Activated B cell treated with CpG ODN at 0.5 μM for 24 hours (primary cell): ENCODE measurements around the gene P4HA1. TPM values are rescaled to one million over a fixed set of nuclear protein-coding genes. Genes with fewer than 3 reads are reported as not detected.
"Not testable (repeated sequence)": the region's sequence is repeated elsewhere in the genome, so short reads cannot be mapped to it uniquely, and the experiment has no call there.

ENCODE experiments used
- ATAC-seq: fragments of 200-7000 bp; cut with Tn5 transposase; one replicate; pipeline ENCODE4 v1.10.0; 2021; ENCODE audit warnings: low read depth, mild to moderate bottlenecking, moderate library complexity
- CTCF ChIA-PET: fragments of 350-600 bp; sonication (Branson Sonifier 250); formaldehyde crosslinking; loops from one replicate; lab custom pipeline; 2021; ENCODE audit warnings: antibody characterized with exemption; lab: Charles Lee
- POLR2A ChIA-PET: fragments of 350-600 bp; sonication (Branson Sonifier 250); formaldehyde crosslinking; loops from one replicate; lab custom pipeline; 2021; ENCODE audit warnings: antibody characterized with exemption; lab: Charles Lee
- DNase-seq: peaks from one replicate; pipeline ENCODE4 v3.0.0; 2022
- H3K27ac Mint-ChIP-seq: one replicate; pipeline ENCODE4 v1.8.0; 2020; ENCODE audit warnings: mixed read lengths
- H3K27me3 Mint-ChIP-seq: one replicate; pipeline ENCODE4 v1.8.0; 2021; ENCODE audit warnings: mixed read lengths
- H3K36me3 Mint-ChIP-seq: one replicate; pipeline ENCODE4 v1.8.0; 2021; ENCODE audit warnings: low read depth, mixed read lengths
- H3K4me1 Mint-ChIP-seq: one replicate; pipeline ENCODE4 v1.8.0; 2021; ENCODE audit warnings: mixed read lengths
- H3K4me3 Mint-ChIP-seq: one replicate; pipeline ENCODE4 v1.8.0; 2020; ENCODE audit warnings: mild to moderate bottlenecking, mixed read lengths
- H3K9me3 Mint-ChIP-seq: one replicate; pipeline ENCODE4 v1.8.0; 2020; ENCODE audit warnings: mixed read lengths
- intact Hi-C: fragments of 100-400 bp; cut with micrococcal nuclease; formaldehyde crosslinking; loops from one replicate; pipeline ENCODE4 v1.15.1; 2024
- total RNA-seq: library from RNA; stranded (reverse); gene quantifications from 2 replicates; pipeline ENCODE4 v1.2.3, GENCODE V29; 2022
- TF ChIP-seq, protein P1 (sequence below): fragments of 200-600 bp; IDR thresholded peaks from one replicate; pipeline ENCODE4 v1.8.0; 2022; ENCODE audit warnings: antibody characterized with exemption, mild to moderate bottlenecking

P4HA1 gene
- total RNA-seq, 1 donor from 2014 or later, result 19.8 TPM

DNA sequence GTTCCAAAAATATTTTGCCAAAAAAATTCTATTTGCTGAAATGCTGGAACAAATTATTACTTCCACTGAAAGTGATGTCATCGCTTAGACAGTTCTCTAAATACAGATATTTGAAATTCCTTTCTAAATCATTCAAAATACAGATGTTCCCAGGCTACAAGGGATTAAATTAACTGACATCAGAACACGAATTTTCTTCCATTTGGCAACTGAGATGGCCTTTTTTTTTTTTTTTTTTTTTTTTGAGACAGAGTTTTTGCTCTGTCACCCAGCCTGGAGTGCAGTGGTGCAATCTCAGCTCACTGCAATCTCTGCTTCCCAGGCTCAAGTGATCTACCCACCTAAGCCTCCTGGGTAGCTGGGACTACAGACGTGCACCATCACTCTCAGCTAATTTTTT lies 57.0 kb downstream of the P4HA1 start:
- no peak overlapping the region for H3K4me3 Mint-ChIP-seq
- no peaks in the 10 kb centered on the region for H3K4me1 Mint-ChIP-seq
- CTCF ChIA-PET, result no interaction called here
- POLR2A ChIA-PET, result no interaction called here
- ATAC-seq, result no peak
- no peaks in the 10 kb centered on the region for H3K27me3 Mint-ChIP-seq
- DNase-seq, result no peak
- intact Hi-C loops, result no loop called here
- H3K36me3 Mint-ChIP-seq, result peaks cover 40% of the 10 kb centered on the region
- no peaks in the 10 kb centered on the region for H3K9me3 Mint-ChIP-seq
- TF ChIP-seq, protein P1, sequence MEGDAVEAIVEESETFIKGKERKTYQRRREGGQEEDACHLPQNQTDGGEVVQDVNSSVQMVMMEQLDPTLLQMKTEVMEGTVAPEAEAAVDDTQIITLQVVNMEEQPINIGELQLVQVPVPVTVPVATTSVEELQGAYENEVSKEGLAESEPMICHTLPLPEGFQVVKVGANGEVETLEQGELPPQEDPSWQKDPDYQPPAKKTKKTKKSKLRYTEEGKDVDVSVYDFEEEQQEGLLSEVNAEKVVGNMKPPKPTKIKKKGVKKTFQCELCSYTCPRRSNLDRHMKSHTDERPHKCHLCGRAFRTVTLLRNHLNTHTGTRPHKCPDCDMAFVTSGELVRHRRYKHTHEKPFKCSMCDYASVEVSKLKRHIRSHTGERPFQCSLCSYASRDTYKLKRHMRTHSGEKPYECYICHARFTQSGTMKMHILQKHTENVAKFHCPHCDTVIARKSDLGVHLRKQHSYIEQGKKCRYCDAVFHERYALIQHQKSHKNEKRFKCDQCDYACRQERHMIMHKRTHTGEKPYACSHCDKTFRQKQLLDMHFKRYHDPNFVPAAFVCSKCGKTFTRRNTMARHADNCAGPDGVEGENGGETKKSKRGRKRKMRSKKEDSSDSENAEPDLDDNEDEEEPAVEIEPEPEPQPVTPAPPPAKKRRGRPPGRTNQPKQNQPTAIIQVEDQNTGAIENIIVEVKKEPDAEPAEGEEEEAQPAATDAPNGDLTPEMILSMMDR, result no peak
- H3K27ac Mint-ChIP-seq, result no peak overlapping the region

GRCh38 chr10:73036285-73036684 lies 60.4 kb downstream of the P4HA1 start:
- ATAC-seq, H3K4me1 Mint-ChIP-seq, H3K27ac Mint-ChIP-seq, intact Hi-C loops, H3K27me3 Mint-ChIP-seq, H3K9me3 Mint-ChIP-seq, DNase-seq, H3K4me3 Mint-ChIP-seq, POLR2A ChIA-PET, CTCF ChIA-PET: not testable (repeated sequence)
- H3K36me3 Mint-ChIP-seq, result peaks cover 39% of the 10 kb centered on the region

DNA sequence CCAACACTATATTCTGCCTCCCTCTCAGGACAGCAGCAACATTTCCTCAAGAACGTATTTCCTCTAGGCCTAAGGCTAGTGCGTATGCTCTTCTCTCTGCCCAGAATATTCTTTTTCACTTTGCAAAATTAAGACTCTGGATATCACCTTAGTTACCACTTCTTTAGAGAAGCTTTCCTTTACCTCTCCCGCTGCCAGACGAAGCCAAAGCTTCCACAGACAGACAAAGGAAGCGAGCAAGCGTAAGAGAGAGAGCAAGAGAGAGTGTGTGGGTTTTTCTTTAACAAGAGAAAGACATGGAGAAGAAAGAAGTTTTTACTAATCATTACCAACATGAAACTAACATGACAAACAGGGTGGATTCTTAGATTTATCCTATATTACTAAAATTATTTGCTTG lies 64.1 kb downstream of the P4HA1 start:
- no peaks in the 10 kb centered on the region for H3K27me3 Mint-ChIP-seq
- ChIA-PET POLR2A (no interaction called here), CTCF (no interaction called here)
- no peak overlapping the region for H3K4me3 Mint-ChIP-seq
- no peaks in the 10 kb centered on the region for H3K9me3 Mint-ChIP-seq
- no peak for DNase-seq
- peaks cover 57% of the 10 kb centered on the region for H3K36me3 Mint-ChIP-seq
- no peaks in the 10 kb centered on the region for H3K4me1 Mint-ChIP-seq
- intact Hi-C loops, result no loop called here
- TF ChIP-seq, protein P1, result no peak
- H3K27ac Mint-ChIP-seq, result no peak overlapping the region
- ATAC-seq, result no peak

GRCh38 chr10:73026623-73027022 lies 70.0 kb downstream of the P4HA1 start:
- H3K36me3 Mint-ChIP-seq, result peaks cover 72% of the 10 kb centered on the region
- ATAC-seq, H3K27me3 Mint-ChIP-seq, POLR2A ChIA-PET, H3K4me1 Mint-ChIP-seq, H3K4me3 Mint-ChIP-seq, H3K27ac Mint-ChIP-seq, DNase-seq, intact Hi-C loops, CTCF ChIA-PET, H3K9me3 Mint-ChIP-seq: not testable (repeated sequence)

DNA sequence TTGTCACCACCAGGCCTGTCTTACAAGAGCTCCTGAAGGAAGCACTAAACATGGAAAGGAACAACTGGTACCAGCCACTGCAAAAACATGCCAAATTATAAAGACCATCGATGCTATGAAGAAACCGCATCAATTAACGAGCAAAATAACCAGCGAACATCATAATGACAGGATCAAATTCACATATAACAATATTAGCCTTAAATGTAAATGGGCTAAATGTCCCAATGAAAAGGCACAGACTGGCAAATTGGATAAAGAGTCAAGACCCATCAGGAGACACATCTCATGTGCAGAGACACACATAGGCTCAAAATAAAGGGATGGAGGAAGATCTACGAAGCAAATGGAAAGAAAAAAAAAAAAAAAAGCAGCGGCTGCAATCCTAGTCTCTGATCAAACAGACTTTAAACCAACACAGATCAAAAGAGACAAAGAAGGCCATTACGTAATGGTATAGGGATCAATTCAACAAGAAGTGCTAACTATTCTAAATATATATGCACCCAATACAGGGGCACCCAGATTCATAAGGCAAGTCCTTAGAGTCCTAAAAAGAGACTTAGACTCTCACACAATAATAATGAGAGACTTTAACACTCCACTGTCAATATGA lies 73.1 kb downstream of the P4HA1 start:
- POLR2A ChIA-PET, H3K27ac Mint-ChIP-seq, H3K4me3 Mint-ChIP-seq, H3K4me1 Mint-ChIP-seq, intact Hi-C loops, CTCF ChIA-PET, H3K27me3 Mint-ChIP-seq, ATAC-seq, DNase-seq, H3K9me3 Mint-ChIP-seq: not testable (repeated sequence)
- peaks cover 86% of the 10 kb centered on the region for H3K36me3 Mint-ChIP-seq

- H3K4me1 Mint-ChIP-seq, POLR2A ChIA-PET, ATAC-seq, DNase-seq, H3K27ac Mint-ChIP-seq, H3K9me3 Mint-ChIP-seq, H3K27me3 Mint-ChIP-seq, intact Hi-C loops, CTCF ChIA-PET, H3K4me3 Mint-ChIP-seq: not testable (repeated sequence)
- peaks cover 88% of the 10 kb centered on the region for H3K36me3 Mint-ChIP-seq
Measured at GRCh38 chr10:73022961-73023360, 73.7 kb downstream of the P4HA1 start.

DNA sequence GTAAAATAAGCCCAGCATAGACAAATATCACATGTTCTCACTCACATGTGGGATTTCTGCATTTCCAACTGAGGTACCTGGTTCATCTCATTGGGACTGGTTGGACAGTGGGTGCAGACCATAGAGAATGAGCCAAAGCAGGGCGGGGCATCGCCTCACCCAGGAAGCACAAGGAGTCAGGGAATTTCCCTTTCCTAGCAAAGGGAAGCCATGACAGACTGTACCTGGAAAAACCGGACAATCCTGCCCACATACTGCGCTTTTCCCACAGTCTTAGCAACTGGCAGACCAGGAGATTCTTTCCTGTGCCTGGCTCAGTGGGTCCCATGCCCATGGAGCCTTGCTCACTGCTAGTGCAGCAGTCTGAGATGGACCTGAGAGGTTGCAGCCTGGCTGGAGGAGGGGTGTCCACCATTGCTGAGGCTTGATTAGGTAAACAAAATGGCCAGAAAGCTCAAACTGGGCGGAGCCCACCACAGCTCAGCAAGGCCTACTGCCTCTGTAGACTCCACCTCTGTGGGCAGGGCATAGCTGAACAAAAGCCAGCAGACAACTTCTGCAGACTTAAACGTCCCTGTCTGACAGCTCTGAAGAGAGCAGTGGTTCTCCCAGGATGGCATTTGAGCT lies 75.0 kb downstream of the P4HA1 start:
- peaks cover 82% of the 10 kb centered on the region for H3K36me3 Mint-ChIP-seq
- H3K27ac Mint-ChIP-seq, H3K9me3 Mint-ChIP-seq, H3K4me1 Mint-ChIP-seq, POLR2A ChIA-PET, H3K4me3 Mint-ChIP-seq, intact Hi-C loops, DNase-seq, ATAC-seq, H3K27me3 Mint-ChIP-seq, CTCF ChIA-PET: not testable (repeated sequence)
